Activated CD4-positive, alpha-beta T cell treated with anti-CD3 and anti-CD28 coated beads, Interleukin-10, Interleukin-2, amounts not matched to agents 100 ng/mL and 50 ng/mL, durations not matched to agents 16 hours and 8 hours (primary cell): ENCODE results near the gene UGGT2.
"Not testable (repeated sequence)": the region's sequence is repeated elsewhere in the genome, so short reads cannot be mapped to it uniquely, and the experiment has no call there.

Source experiments
- DNase-seq: peaks from one replicate; pipeline ENCODE4 v3.0.0-alpha.2; 2020

Gene UGGT2

DNA sequence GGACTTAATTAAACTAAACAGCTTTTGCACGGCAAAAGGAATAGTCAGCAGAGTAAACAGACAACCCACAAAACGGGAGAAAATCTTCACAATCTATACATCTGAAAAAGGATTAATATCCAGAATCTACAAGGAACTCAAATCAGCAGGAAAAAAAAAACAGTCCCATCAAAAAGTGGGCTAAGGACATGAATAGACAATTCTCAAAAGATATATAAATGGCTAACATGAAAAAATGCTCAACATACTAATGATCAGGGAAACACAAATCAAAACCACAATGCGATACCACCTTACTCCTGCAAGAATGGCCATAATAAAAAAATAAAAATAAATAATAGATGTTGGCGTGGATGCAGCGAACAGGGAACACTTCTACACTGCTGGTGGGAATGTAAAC is 1.7 kb downstream of the UGGT2 start:
- DNase-seq: not testable (repeated sequence)

GRCh38 chr13:96050955-96051354 is 2.2 kb downstream of the UGGT2 start:
- DNase-seq: not testable (repeated sequence)

- DNase-seq: not testable (repeated sequence)
Observed at GRCh38 chr13:96046449-96047126, 6.6 kb downstream of the UGGT2 start.

GRCh38 chr13:96044238-96044637 is 9.0 kb downstream of the UGGT2 start:
- DNase-seq: no peak

GRCh38 chr13:96041326-96042110 is 11.7 kb downstream of the UGGT2 start:
- no peak for DNase-seq

DNA sequence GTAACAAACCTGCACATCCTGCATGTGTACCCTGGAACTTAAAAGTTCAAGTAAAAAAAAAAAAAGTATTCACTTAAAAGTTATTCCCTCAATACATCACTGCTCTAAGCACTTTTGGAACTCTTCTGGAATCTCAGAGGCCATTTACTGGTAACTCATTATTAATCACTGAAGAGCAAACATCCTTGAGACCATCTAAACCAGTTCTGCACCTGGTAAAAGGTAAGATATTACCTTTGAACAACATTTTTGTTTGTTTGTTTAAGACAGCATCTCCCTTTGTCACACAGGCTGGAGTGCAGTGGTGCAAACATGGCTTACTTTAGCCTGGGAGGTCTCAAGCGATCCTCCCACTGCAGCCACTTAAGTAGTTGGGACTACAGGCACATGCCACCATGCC is 16.7 kb downstream of the UGGT2 start:
- no peak for DNase-seq

DNA sequence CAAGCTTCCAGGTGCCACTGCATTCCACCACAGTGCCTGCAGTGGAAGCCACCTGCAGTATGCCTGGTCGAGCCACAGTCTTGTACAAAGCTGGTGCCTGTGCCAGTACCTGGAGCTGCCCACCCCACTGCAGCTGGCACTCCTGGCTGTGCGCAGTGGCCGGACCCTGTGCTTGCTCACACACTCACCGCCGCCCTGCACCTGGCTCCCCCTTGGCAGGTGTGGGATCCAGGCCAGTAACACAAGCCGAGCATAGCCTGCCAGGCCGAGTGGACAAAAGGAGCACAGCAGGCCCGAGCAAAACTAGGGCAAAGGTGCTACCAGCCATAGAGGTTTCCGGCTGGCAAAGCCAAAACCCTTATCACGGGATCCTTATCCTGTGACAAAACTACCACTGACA is 18.5 kb downstream of the UGGT2 start:
- DNase-seq: no peak

GRCh38 chr13:96033220-96034015 is 19.8 kb downstream of the UGGT2 start:
- no peak for DNase-seq

GRCh38 chr13:96032717-96033116 is 20.5 kb downstream of the UGGT2 start:
- DNase-seq: no peak

GRCh38 chr13:96029002-96029401 is 24.2 kb downstream of the UGGT2 start:
- no peak for DNase-seq

DNA sequence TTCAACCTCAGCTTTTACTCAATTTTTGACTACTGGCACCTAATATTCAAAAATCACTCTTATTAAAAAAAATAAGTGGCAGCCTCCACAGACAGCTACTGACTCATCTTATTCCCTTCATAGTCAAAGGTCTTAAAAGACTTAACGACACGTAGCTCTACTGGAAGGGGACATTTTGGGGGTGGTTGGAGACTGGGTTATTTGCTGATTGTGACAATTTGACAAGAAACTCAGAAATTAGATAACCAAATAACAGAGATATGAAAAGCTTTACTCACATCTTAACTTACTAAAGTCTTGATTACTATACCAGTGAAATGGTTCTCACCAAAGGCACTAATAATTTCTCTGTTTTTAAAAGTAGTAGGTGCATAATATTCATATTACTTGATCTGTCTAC is 25.7 kb downstream of the UGGT2 start:
- no peak for DNase-seq

DNA sequence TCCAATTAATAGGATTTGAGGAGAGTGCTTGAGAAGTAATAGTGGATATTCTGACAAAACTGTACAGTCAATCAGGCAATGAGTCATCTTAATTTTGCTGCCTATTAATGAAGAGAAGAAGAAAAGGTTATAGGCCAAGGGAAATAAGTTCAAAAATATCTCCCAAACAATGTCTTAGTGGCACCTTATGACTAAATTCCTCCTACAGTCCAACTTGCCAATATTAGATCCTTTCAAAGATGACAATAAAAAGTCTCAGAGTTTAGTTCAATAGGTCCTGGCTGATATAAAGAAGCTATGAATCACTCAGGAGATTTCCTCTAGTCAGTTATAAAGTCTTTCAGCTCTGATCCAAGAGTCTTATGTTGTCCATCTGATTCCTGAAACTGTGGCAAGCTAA is 27.9 kb downstream of the UGGT2 start:
- no peak for DNase-seq

- no peak for DNase-seq
Observed at GRCh38 chr13:96020931-96021330, 32.3 kb downstream of the UGGT2 start.

DNA sequence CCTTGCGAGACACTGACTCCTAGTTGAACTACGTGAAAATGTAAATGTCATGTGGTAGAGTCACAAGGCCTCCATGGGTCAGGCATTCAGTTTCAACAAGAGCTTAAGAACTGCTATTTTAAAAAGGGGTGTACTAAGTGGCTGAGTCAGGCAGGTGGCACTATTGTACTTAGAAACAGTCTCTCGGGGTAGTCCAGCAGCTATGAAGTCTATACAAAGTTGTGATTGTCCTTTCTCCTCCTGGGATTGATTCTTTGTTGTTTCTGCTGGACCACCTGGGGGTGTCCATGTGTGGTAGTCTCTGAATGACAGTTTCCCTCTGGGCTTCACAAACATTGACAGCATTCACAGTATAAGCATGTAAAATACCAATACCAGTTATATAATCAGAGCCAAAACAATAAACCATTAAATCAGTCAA is 33.0 kb downstream of the UGGT2 start:
- peak; percentile 28 for DNase-seq

DNA sequence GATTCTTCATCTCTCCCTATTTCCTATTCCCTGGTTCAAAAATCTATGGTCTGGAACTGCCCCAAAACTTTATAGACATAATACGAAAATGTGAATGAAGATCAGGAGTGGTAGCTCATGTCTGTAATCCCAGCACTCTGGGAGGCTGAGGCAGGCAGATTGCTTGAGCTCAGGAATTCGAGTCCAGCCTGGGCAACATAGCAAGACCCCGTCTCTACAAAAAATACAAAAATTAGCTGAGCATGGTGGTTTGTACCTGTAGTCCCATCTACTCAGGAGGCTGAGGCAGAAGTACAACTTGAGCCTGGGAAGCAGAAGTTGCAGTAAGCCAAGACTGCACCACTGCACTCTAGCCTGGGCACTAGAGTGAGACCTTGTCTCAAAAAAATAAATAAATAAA is 35.1 kb downstream of the UGGT2 start:
- no peak for DNase-seq

DNA sequence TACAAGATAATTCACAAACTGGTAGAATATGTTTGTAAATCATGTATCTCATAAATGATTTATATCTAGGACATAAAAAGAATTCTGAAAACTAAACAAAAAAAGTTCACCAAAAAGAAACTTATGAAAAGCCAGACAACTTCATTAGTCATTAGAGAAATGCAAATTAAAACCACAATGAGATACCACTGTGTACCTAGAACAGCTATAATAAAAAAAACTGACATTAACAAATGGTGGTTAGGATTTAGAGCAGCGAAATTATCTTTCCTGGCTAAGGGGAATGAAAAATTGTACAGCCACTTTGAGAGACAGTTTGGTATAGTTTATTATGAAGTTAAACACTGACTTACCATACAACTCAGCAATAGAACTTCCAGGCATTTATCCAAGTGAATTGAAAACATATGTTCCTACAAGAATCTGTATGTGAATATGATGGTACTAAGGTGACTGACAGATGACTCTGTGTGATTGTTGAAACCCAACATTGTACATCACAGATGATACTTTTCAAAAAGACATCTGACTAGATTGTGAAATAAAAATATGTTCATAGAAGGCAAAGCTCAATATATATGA is 41.8 kb downstream of the UGGT2 start:
- DNase-seq: no peak

DNA sequence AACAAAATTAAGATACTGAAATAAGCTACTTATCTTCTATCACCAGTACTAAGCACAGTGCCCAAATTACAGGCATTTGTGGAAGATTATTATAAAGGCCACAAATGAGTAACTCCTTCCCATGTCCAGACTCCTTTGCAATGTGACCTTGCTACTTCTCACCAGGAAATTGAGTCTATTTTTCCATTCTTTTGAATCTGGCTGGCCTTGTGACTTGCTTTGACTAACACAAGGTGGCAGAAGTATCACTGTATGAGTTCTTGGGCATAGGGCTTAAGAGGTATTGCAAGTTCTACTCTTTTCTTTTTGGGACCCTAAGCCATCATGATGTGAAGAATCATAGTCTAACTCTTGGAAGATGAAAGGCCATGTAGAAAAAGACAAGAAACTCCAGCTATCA is 49.9 kb downstream of the UGGT2 start:
- no peak for DNase-seq

GRCh38 chr13:96002322-96003131 is 50.7 kb downstream of the UGGT2 start:
- no peak for DNase-seq

DNA sequence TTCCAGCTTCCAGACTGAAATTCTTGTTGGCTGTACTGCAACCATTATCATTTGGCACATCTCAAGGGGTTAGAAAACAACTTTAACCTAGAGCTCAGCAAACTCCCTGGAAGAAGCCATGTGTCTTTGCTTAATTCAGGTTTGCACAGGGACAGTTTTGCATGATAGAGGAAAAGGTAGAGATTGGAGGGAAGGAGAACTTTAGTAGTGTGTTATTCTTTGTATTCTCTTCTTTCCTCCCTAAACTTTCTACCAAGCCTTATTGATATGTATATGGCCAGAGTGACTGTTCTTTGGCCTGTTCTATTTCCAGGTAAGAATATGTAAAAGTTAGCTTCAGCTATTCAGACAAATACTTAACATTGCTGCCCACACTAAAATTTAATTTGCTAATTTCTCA is 53.1 kb downstream of the UGGT2 start:
- no peak for DNase-seq

GRCh38 chr13:95987841-95988240 is 65.4 kb downstream of the UGGT2 start:
- DNase-seq: no peak

DNA sequence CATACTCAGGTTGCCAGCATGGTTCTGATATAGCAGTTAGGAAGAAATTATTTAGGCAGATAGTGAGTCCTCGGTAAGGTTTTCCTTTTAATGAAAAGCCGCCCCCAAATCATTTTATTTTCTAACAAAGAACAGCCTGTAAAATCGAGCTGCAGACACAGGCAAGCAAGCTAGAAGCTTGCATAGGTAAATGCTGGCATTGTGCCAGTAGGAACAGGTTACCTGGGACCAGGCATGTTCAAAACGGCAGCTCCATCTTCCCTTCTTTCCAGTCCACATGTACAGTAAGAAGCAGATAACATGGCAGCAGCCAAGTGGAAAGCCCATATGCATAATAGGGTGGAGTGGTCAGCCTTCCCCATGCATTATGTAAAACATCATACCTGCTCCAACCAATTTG is 71.1 kb downstream of the UGGT2 start:
- DNase-seq: no peak

- not testable (repeated sequence) for DNase-seq
Observed at GRCh38 chr13:95972651-95973050, 80.5 kb downstream of the UGGT2 start.
